Stimulated activated CD8-positive, alpha-beta memory T cell treated with anti-CD3 and anti-CD28 coated beads, Interleukin-15, amount 100 ng/mL, for 48 hours (primary cell): ENCODE measurements around the gene RPAIN.
"Not testable (repeated sequence)": the region's sequence is repeated elsewhere in the genome, so short reads cannot be mapped to it uniquely, and the experiment has no call there.

Experiments
- DNase-seq, 2 donors: peaks; one replicate each; pipeline ENCODE4 v3.0.0-alpha.2; 2020; ENCODE audit warnings: low read depth in 2 of 2

Gene RPAIN

DNA sequence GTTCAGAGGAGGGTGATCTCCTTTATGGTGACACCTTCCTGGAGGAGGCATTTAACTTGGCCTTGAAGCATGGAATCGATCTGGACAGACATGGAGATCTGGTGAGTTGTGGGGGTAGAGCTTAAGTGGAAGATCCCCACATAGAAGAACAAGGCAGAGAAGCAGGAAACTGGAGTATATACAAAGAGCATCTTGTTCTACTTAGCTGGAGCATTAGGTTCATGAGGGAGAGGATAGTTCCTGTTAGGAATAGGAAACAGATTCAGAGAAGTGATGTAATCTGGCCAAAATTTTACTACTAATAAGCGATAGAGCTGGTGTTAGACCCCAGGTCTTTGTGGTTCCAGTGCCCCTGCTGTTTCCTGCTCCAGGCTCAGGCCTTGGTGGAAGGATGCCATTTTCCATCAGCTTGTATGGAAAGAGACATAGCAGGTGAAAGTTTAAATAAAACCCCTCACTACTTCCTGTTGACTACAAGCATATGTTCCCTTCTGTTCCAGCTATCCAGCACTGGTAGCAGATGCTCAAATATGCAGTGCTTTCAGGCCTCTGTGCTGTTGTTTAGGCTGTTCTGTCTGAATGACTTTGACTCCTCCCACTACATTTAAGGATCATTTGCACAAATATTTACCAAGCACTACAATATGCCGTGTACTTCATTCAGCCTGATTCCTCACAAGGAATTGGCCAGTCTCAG is 9.4 kb downstream of the RPAIN start:
- DNase-seq: no peak

DNA sequence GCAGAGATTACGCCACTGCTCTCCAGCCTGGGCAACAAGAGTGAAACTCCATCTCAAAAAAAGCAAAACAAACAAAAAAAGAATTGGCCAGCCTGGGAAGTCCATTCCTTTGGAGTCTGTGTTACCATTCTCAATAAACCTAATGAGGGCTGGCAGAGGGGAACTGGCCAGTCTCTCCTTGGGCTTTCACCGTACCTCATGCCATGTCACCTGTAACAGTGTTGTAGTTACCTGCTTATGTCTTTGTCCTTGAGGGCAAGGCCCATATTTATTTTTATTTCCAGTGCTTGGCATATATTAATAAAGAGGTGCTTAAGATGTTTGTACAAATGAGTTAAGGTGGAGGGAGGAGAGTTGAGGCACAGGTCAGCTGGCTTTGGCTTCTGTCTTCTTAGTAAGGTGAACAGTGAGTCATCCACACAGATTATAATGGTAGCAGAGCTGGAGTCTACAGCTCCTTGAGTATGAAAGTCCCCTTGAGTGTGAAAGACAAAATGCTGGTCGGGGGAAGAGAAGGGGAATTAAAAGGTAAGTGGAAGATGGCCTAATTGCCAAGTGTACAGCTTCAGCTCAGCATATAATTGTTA is 10.5 kb downstream of the RPAIN start:
- DNase-seq: no peak

DNA sequence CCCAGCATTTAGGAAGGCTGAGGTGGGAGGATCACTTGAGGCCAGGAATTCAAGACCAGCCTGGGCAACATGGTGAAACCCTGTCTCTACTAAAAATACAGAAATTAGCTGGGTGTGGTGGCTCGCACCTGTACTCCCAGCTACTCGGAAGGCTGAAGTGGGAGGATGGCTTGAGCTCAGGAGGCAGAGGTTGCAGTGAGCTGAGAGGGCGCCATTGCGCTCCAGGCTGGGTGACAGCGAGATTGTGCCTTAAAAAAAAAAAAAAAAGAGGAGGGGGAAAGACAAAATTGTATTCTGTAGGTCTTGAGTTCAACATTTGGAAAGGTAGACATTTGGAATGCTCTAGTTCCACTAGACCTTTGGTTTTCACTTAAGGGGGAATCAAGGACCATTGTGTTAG is 11.3 kb downstream of the RPAIN start:
- not testable (repeated sequence) for DNase-seq

DNA sequence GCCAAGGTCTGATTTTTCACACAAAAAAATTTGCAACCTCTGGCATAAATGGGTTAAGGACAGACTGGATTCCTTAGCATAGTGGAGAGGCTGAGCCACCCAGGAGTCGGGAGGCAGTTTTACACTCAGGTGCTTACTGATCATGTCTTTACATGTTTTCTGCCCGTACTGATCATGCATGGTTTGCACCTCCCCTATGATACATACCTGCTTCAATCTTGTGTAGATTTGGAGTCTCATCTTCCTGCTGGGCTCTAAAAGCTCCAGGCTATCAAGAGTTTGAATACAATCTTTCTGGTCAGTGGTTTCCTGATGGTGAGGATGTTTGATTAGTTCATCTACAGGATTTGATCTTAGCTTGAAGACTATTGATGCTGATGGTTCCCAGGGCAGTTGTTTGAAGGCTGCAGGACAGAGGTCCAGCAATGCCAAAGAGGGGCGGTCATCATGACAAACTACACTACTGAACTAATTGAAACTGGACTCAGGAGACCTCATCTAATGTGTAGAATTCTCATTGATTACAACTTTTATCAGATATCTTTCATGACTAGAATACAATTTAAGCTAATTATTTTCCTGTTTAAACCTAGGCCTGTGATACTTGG is 12.1 kb downstream of the RPAIN start:
- no peak for DNase-seq

DNA sequence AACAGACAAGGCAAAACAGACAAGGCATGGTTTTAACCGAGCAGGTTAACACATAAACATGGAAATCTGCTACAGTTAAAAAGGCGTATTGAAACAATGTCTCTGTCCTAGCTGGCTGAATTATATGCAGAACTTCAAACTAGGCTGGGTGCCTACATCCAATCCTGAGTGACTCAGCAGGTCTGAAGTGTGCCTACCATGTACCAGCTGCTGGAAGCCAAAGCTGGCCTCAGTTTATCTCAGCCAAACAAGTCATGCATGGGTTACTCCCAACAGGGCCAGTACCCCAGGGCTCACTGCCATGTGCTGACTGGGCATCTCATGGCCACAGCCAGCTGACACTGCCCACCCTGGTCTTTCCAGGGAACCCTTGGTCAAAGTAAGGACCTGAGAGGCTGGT is 15.0 kb downstream of the RPAIN start:
- no peak for DNase-seq

DNA sequence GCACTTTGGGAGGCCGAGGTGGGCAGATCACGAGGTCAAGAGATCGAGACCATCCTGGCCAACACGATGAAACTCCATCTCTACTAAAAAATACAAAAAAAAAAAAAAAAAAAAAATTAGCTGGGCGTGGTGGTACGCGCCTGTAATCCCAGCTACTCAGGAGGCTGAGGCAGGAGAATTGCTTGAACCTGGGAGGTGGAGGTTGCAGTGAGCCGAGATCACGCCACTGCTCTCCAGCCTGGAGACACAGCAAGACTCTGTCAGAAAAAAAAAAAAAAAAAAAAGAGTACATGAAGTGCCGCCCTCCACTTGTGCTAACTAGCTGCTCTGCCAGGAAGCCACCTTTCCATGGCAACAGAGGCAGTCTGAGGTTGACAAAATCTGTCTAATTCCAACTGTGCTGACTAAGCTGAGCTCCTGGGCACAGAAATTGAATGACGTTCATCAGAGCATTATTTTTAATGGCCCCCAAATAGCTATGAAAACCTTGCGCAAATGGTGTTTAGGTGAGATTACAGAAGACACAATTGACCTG is 15.9 kb downstream of the RPAIN start:
- not testable (repeated sequence) for DNase-seq

DNA sequence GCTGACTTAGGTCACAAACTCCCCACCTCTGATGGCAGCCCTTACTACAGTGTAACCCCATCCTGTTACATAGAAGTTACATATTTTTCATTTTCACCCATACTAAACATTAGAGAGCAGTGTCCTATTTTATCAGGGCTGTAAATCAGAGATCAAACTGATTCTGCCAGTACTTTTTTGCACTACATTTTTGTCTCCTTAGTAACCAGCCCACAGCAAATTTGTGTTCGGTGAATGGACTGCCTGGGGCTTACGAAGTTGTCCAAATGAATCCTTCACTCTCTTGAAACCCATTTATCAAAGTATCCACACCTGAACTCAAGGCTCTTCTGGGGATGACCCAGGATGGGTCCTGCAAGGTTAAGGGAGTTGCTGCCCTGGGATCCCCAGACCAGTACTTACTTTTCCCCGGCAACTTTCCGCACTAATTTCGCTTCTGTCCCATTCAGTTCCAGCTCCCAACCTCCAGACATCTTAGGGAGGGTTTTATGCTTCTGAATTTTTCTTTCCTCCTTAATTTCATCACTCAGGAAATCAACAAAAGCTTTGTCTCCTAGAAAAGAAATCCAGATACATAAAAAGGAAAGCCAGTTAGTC is 17.8 kb downstream of the RPAIN start:
- no peak for DNase-seq

DNA sequence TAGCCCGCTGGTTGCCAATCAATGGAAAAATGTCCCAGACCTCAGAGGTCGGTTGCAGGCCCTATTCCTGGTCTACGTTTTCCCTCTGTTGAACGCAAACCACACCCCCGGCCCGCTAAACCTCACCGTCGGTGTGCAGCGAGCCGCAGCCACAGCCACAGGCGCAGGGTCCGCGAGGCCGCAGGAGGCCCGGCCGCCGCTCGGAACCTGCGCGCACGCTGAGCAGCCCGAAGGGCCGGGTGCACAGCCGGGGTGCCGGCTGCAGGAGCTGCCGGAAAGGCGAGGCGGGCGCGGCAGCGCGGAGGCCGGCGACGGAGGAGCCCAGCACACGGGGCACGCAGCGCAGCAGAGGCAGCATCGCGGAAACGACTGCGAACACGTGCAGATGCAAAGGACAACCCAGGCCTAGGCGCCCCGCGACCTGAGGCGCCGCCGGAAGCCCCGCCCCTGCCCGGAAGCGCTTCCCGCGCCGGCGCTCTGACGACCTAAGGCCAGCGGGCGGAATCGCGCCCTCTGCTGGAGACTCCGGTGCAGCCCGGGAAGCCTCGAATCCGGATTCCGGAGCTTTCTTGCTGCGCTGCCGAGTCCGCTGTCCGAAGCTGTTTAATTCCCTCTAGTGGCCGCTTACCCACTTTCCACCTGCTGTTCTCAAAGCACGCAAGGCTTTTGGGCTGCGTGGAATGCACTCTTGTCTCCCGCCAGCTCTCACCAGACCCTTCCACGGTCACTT is 18.9 kb downstream of the RPAIN start, which contains the start of gene C1QBP:
Gene C1QBP (minus strand): TSS at position 440 of the 730 bp plus-strand sequence. CDS start 82 bp downstream, at position 358.
- DNase-seq: peak; percentile 86 to 87

DNA sequence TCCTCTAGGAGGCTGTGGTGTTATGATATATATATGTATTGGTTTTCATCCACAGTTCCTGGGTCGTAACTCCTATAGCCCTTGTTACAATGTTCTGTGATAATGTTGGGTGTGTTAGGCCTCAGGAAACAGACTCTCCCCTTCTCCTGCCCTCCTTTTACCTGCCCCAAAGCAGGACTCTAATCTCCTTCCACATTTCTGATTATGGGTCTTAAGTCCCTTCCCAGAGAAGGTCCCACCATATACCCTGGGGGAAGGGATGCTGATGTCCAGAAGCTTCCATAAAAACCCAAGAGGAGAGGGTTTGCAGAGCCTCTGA is 19.4 kb downstream of the RPAIN start:
- DNase-seq: no peak

DNA sequence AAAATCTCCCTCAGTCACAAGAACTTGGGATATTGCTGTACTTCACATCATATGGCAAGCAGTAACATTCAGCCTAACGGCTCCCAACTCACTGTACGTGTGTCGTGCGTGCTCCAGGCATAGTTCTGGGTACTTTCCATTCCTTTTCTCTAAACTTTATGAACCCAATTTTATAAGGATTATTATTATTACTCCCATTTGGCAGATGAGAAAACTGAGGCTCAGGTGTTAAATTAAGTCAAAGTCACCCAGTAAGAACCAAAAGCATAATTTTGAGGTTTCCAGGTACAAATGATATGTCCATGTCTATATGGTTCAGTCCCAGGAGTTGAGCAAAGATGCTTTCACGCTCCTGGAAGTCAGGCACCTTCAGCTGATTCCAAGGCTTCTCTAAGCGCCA is 23.7 kb downstream of the RPAIN start:
- no peak for DNase-seq

DNA sequence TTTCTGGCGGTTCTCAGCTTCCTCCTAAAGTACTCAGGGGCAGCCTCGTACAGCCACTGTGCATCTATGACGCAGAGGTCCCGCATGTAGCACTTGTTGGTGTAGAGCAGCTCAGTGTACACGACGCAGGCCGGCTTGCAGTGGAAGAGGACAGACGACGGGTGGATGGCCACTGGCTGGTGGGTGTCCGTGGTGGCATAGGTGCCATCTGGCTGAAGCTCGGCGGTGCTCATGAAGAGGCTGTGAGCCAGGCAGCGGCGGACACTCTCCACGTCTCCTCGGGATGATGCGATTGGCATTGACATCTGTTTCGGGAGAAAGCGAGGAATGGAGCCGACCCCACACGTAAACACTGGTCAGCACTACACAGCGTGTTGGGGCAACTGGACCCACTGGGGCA is 24.2 kb downstream of the RPAIN start:
- DNase-seq: no peak

DNA sequence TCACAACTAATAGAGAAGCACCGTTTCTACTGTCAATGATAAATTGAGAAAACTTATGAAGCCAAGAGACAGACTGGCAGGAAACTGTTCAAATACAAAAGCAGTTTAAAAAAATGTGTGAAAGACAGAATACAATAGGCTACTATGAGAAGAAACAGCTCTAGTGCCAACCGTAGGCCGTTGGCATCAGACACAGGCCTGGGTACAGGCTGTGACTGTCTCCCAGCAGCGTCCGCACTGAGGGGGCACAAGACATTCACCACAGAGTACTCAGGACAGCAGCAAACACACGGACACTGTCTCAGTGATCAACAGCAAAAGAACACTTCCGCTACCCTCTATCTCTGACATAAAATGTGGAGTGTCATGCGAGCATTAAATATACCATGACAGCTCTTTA is 26.8 kb downstream of the RPAIN start:
- DNase-seq: no peak

DNA sequence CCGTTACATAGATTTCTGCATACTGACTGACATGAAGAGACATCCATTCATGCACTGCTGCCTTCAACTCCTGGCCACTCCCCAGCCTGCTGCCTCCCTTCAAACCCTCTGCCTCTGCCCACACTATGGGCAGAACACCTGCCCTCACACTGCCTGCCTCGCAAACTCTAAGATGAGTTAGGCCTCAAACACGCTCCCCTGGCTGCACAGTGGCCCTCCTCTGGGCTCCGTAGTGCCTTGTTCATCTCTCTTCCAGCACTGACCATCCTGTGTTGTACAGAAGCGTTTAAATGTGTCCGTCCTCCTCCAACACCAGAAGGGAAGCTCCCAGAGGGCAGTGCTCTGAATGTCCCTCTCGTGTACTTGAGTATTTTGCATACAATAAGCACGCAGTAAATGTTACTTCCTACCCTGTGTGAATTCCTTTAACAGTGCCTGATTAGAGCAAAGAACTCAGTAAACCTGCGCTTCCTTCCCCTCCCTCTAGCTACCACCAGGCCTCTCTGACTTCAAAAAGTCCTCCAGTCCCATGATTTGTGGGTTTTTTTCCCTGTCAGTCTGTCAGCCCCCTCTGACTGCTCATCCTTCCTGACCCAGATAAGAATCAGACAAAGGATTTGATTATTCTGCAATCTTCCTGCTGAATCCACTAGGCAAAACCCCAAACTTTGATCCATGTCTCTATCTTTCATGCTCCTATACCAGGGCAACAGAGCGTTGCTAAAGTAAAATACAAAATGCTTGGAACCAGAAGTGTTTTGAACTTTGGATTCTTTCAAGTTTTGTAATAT is 44.9 kb downstream of the RPAIN start:
- no peak for DNase-seq

DNA sequence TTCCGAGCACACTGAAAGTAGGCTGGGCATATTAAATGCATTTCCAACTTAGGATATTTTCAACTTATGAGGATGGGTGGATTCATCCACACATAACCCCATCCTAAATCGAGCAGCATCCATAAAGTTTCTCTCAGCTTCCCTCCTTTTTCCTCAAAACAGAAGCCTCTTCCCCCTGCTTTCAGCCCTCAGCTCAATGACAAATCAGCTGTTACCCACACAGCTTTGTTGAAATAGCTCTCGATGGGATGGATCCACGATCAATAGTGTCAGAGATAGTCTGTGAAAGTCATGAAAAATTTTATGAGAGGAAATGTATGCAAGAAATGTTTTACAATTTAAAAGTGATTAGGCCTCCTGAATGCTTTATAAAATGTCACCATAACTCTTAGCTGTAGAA is 46.3 kb downstream of the RPAIN start:
- DNase-seq: no peak

DNA sequence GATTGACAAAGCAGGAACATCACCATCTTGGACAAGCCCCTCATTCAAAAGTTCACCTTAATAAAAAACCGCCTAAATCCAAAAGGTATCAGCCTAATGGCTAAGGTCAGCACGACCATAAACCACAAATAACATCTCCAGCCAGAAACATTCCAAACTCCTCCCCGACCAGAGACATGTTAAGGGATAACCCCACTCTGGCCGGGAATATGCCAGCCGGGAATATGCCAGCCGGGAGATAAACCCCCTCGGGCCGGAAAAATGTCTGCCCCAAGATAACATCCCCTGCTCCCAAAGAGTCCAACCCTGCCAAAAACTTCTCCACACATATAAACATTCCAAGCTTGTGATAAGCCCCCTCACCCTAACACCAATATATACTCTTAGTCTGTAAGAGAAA is 47.4 kb downstream of the RPAIN start:
- no peak for DNase-seq

DNA sequence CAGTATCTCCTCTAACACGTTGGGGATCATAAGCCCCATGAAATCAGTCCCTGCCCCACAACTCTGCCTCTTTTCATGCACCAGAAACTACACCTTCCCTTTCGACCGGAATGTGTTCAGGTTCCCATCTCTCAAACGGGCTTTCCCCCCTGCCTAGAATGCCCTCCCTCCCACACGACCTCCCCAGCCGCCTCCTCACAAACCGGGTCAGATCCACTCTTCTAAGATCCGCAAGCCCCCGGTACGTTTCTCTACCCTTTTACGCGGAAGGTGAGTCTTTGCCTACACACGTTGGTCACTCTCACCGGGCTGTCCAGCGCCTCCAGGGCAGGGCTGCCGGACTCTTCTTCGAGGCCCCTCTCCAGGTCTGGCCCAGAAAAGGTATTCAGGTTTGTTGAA is 48.1 kb downstream of the RPAIN start:
- no peak for DNase-seq

DNA sequence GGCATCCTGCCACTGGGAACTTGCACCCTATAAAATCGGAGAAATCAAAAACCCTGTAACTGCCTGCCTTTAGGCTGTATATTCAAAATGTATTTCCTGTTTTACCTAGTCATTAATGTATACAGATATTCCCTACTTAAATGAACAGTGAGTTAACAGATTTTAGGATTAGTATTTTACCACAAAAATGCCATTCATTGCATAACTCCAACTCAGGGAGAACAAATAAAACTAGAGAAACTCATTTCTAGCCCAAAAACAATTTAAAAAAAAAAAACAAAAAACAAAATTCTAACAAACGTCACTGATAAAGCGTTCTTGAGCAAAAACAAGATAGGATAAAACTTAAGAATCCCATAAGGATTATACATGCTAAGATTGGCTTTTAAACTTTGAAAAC is 52.5 kb downstream of the RPAIN start:
- no peak for DNase-seq

DNA sequence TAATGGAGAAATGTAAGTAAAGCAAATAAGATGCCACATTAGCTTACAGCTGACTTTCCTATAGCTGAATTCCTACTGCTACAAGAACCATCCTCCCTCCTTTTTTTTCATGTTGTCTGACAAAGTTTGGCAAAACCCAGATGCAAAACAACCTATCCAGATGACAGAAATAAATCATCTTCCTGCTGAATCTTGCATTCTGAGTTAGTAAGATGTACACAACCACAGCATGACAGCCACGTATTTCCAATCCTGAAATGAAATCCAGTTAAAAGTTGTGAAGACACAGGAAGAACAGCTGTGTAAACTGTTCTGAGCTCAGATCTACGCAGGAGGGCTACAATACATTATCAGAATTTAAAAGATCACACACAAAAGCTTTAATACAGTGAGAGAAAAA is 53.9 kb downstream of the RPAIN start:
- DNase-seq: no peak

DNA sequence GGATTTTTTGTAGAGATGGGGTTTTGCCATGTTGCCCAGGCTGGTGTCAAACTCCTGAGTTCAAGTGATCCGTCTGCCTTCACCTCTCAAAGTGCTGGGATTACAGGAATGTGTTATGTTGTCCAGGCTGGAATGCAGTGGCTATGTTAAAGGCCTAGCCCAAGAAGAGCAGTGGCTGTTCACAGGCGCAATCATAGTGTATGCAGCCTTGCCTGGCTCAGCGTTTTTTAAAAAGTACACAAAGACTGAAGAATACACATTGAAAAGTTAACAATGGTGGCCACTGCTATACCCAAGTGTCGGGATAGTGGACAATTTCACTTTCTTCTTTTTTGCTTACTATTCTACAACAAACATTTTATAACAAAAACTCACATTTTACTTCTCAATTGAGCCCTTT is 59.0 kb downstream of the RPAIN start:
- DNase-seq: no peak

DNA sequence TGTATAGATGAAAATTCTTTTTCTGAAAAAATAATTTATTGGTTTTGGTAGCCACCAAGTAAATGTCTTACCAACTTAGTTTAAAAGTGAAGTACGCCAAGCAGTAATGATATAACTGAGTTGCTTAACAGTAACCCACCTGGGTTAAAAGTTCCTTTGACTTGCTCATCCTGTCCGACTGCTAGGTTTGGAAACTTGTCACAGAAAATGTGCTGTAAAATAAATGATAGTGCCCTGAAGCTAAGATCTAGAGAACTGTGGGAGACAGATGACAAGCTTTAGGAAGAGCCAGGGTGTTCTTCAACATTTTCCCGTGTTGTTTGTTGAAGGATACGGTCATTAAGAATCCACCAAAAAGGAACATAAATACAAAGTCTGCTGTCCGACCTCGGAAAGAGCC is 61.0 kb downstream of the RPAIN start:
- no peak for DNase-seq

DNA sequence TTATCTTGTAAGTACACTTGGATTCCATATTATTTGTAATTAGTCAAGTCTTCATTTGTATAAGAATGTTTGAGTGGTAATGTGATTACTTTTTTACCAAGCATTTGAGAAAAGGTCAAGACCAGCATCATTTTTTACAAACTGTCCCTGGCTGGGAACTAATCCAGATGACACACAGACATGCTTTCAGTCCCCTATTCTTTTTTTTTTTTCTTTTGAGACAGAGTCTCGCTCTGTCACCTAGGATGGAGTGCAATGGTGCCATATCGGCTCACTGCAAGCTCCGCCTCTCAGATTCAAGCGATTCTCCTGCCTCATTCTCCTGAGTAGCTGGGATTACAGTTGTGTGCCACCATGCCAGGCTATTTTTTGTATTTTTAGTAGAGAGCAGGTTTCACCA is 61.5 kb downstream of the RPAIN start:
- DNase-seq: no peak
